Coronary artery (tissue), 2 donors: ENCODE data around the gene CYP46A1.
"Not testable (repeated sequence)": the region's sequence is repeated elsewhere in the genome, so short reads cannot be mapped to it uniquely, and the experiment has no call there.

Experiments
- DNase-seq: peaks from one replicate; pipeline ENCODE4 v3.0.0-alpha.2; 2017; ENCODE audit warnings: low spot score
- H3K27ac ChIP-seq, 2 donors: fragments of 200-600 bp; sonication (generic); one replicate each; pipeline ENCODE4 v1.5.1; 2016 to 2019
- H3K4me3 ChIP-seq: fragments of 200-600 bp; sonication (generic); 2 replicates; pipeline ENCODE4 v1.5.1; 2016; ENCODE audit warnings: mild to moderate bottlenecking, moderate library complexity
- CTCF ChIP-seq: fragments of 200-600 bp; sonication (generic); IDR thresholded peaks from one replicate; pipeline ENCODE4 v1.5.1; 2019; ENCODE audit warnings: antibody characterized with exemption

Gene CYP46A1

GRCh38 chr14:99757331-99758070 lies 73.4 kb downstream of the CYP46A1 start:
- TF ChIP-seq CTCF: no peak
- no peak for DNase-seq

GRCh38 chr14:99758121-99758821 lies 74.2 kb downstream of the CYP46A1 start:
- no peak overlapping the region for H3K4me3 ChIP-seq
- H3K27ac ChIP-seq: no peak overlapping the region
- no peak for DNase-seq
- no peak for TF ChIP-seq CTCF

More at GRCh38 chr14:99757331-99758070, 73.4 kb downstream of the CYP46A1 start:
- Histone ChIP-seq H3K27ac (no peak overlapping the region), H3K4me3 (no peak overlapping the region)

- Histone ChIP-seq H3K27ac (no peak overlapping the region), H3K4me3 (no peak overlapping the region)
- DNase-seq: no peak
- TF ChIP-seq CTCF: no peak
Observed at GRCh38 chr14:99758872-99759545, 74.9 kb downstream of the CYP46A1 start.

GRCh38 chr14:99759546-99759925 lies 75.4 kb downstream of the CYP46A1 start:
- no peak for TF ChIP-seq CTCF
- H3K4me3 ChIP-seq: no peak overlapping the region
- no peak overlapping the region for H3K27ac ChIP-seq
- DNase-seq: no peak

- no peak for TF ChIP-seq CTCF
- no peak overlapping the region for H3K27ac ChIP-seq
- H3K4me3 ChIP-seq: no peak overlapping the region
- no peak for DNase-seq
Observed at GRCh38 chr14:99760817-99761216, 76.7 kb downstream of the CYP46A1 start.

GRCh38 chr14:99762911-99763310 lies 78.8 kb downstream of the CYP46A1 start:
- H3K27ac ChIP-seq, DNase-seq, H3K4me3 ChIP-seq: not testable (repeated sequence)

- Histone ChIP-seq H3K4me3 (no peak overlapping the region), H3K27ac (no peak overlapping the region)
- no peak for DNase-seq
- no peak for TF ChIP-seq CTCF
Observed at GRCh38 chr14:99763527-99764221, 79.6 kb downstream of the CYP46A1 start.
